GM18909 (cell line): ENCODE measurements around the gene DISC1.
A peak's percentile ranks its signal among the peaks of the same experiment; 100 is the strongest.
"Not testable (repeated sequence)": the region's sequence is repeated elsewhere in the genome, so short reads cannot be mapped to it uniquely, and the experiment has no call there.

Source experiments
- ATAC-seq: cut with Tn5 transposase; IDR thresholded peaks from one replicate; pipeline ENCODE4 v1.9.1; 2021; ENCODE audit warnings: mild to moderate bottlenecking; ENCODE audit not compliant: unreplicated experiment, poor library complexity

DISC1 gene

GRCh38 chr1:231605149-231606100 is 21.2 kb upstream of the DISC1 start:
- ATAC-seq, result no peak

GRCh38 chr1:231606712-231607111 is 19.9 kb upstream of the DISC1 start:
- ATAC-seq, result no peak

GRCh38 chr1:231610388-231610787 is 16.2 kb upstream of the DISC1 start:
- ATAC-seq, result no peak

- ATAC-seq, result no peak
Measured at GRCh38 chr1:231611111-231611510, 15.5 kb upstream of the DISC1 start.

GRCh38 chr1:231611851-231612250 is 14.7 kb upstream of the DISC1 start:
- ATAC-seq, result no peak

- peak; percentile 97 for ATAC-seq
Measured at GRCh38 chr1:231612393-231613089, 14.0 kb upstream of the DISC1 start.

GRCh38 chr1:231613419-231614349 is 12.9 kb upstream of the DISC1 start:
- no peak for ATAC-seq

GRCh38 chr1:231616667-231617066 is 9.9 kb upstream of the DISC1 start:
- no peak for ATAC-seq

- no peak for ATAC-seq
Measured at GRCh38 chr1:231618609-231619256, 7.9 kb upstream of the DISC1 start.

GRCh38 chr1:231619257-231619634 is 7.3 kb upstream of the DISC1 start:
- no peak for ATAC-seq

- not testable (repeated sequence) for ATAC-seq
Measured at GRCh38 chr1:231625042-231625441, 1.5 kb upstream of the DISC1 start.

- ATAC-seq, result no peak
Measured at GRCh38 chr1:231625975-231626534, 535 bp upstream of the DISC1 start.

GRCh38 chr1:231626951-231627614 is 493 bp downstream of the DISC1 start:
- peak; percentile 62 for ATAC-seq

- ATAC-seq, result no peak
Measured at GRCh38 chr1:231628207-231628876, 1.8 kb downstream of the DISC1 start.

- no peak for ATAC-seq
Measured at GRCh38 chr1:231629132-231629531, 2.5 kb downstream of the DISC1 start.

- no peak for ATAC-seq
Measured at GRCh38 chr1:231630558-231631205, 4.1 kb downstream of the DISC1 start.

- no peak for ATAC-seq
Measured at GRCh38 chr1:231631717-231632116, 5.1 kb downstream of the DISC1 start.

GRCh38 chr1:231632119-231632518 is 5.5 kb downstream of the DISC1 start:
- no peak for ATAC-seq
